HG03064 (cell line): ENCODE results near the gene CDKN1A.

Source experiments
- ATAC-seq: cut with Tn5 transposase; IDR thresholded peaks from one replicate; pipeline ENCODE4 v1.9.1; 2021; ENCODE audit warnings: low read depth; ENCODE audit not compliant: unreplicated experiment

Gene CDKN1A

DNA sequence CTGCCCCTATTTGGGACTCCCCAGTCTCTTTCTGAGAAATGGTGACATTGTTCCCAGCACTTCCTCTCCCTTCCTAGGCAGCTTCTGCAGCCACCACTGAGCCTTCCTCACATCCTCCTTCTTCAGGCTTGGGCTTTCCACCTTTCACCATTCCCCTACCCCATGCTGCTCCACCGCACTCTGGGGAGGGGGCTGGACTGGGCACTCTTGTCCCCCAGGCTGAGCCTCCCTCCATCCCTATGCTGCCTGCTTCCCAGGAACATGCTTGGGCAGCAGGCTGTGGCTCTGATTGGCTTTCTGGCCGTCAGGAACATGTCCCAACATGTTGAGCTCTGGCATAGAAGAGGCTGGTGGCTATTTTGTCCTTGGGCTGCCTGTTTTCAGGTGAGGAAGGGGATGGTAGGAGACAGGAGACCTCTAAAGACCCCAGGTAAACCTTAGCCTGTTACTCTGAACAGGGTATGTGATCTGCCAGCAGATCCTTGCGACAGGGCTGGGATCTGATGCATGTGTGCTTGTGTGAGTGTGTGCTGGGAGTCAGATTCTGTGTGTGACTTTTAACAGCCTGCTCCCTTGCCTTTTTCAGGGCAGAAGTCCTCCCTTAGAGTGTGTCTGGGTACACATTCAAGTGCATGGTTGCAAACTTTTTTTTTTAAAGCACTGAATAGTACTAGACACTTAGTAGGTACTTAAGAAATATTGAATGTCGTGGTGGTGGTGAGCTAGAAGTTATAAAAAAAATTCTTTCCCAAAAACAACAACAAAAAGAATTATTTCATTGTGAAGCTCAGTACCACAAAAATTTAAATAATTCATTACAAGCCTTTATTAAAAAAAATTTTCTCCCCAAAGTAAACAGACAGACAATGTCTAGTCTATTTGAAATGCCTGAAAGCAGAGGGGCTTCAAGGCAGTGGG is 2.1 kb upstream of the CDKN1A start:
- no peak for ATAC-seq

DNA sequence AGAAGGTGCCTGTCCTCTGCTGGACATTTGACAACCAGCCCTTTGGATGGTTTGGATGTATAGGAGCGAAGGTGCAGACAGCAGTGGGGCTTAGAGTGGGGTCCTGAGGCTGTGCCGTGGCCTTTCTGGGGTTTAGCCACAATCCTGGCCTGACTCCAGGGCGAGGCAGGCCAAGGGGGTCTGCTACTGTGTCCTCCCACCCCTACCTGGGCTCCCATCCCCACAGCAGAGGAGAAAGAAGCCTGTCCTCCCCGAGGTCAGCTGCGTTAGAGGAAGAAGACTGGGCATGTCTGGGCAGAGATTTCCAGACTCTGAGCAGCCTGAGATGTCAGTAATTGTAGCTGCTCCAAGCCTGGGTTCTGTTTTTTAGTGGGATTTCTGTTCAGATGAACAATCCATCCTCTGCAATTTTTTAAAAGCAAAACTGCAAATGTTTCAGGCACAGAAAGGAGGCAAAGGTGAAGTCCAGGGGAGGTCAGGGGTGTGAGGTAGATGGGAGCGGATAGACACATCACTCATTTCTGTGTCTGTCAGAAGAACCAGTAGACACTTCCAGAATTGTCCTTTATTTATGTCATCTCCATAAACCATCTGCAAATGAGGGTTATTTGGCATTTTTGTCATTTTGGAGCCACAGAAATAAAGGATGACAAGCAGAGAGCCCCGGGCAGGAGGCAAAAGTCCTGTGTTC is 1.3 kb upstream of the CDKN1A start:
- no peak for ATAC-seq

DNA sequence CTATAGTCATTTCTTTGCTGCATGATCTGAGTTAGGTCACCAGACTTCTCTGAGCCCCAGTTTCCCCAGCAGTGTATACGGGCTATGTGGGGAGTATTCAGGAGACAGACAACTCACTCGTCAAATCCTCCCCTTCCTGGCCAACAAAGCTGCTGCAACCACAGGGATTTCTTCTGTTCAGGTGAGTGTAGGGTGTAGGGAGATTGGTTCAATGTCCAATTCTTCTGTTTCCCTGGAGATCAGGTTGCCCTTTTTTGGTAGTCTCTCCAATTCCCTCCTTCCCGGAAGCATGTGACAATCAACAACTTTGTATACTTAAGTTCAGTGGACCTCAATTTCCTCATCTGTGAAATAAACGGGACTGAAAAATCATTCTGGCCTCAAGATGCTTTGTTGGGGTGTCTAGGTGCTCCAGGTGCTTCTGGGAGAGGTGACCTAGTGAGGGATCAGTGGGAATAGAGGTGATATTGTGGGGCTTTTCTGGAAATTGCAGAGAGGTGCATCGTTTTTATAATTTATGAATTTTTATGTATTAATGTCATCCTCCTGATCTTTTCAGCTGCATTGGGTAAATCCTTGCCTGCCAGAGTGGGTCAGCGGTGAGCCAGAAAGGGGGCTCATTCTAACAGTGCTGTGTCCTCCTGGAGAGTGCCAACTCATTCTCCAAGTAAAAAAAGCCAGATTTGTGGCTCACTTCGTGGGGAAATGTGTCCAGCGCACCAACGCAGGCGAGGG is 594 bp upstream of the CDKN1A start:
- ATAC-seq = no peak

DNA sequence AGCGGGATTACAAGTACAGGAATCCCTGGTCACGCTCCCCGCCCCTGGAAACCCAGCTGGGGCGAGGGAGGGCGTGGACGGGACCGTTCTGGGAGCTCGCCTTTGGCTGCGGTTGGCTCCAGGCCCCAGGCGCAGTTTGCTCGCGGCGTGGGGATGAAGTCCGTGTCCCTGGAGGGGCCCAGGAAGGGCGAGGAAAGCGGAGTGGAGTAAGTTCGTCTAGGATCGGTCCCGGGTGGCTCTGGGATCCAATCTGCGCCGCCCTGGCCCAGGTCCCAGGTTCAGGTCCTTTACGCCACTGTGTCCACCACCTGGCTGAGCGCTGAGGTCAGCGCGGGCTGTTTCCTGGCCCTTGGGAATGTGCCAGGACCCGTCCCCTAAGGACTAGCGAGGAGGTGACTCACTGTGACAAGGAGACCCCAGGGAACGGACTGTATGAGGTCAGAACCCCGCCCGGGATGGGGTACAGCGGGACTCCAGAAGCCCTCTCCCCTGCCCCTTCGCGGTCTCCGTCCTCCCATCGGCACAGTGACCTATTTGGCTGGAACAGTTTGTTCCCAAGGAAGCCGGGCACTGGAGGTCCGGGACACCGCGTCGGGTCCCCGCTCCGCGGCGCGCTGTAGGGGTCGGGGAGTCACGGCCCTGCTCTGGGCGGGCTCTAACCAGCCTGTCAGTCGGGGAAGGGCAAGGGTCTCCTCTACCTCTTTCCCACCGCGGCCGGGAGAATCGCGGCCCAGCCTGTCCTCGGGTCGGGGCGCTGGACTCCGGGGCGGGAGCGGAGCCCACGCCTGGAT is 724 bp downstream of the CDKN1A start:
- ATAC-seq = no peak

DNA sequence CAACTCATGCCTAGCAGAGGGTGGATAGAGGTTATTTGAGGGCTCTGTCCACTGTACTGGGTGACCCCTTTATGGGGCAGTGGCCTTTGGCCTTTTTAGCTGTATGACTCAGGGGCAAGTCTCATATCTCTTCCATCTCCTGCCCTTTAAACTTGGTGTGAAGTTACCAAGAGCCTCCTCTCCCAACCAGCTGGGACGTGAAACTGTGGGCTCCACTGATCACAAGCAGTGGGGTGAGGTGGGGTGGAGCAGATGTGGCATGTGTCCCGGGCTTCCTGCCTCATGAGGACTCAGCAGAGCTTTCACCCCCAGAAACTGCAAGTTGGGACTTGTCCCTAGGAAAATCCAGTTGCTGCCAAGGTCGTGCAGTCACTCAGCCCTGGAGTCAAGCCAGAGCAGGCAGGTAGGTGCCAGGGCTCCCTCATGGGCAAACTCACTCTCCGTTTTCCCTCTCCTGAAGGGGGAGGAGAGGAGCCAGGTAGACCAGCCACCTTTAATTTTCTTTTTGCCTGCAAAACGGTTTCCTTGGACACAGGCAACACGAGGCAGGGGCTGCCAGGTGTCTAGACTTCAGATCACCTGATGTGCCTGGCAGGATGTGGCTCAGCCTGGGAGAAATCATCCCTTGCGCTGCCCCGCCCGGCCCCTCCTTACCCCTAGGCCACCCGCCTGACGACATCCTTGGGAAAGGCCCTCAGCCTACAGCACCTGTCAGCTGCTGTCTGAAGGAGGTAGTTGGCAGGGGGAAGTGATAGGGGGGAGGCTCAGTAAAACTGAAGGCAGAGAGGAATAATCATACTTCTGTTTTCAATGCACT is 4.0 kb downstream of the CDKN1A start:
- peak; percentile 25 for ATAC-seq

DNA sequence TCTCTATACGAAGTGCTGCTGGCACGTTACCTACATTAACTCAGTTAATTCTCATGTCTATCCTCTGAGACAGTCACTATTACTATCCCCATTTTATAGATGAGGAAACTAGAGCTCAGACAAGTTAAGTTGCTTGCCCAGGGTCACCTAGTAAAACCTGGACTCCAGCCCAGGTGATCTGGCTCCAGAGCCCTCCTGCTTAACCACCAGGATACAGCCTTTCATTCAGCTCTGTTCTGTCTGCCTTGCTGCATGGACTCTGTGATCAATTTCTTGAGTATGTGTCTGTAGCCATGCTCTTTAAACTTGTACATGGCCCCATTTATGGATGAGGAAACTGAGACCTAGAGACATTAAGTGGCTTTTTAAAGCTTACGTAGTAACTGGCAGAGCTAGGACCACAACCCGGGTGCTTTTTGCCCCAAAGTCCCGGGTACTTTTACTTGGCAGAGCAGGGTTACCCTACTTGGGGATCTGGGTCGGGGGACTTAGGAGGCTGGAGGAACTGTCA is 4.7 kb downstream of the CDKN1A start:
- no peak for ATAC-seq

DNA sequence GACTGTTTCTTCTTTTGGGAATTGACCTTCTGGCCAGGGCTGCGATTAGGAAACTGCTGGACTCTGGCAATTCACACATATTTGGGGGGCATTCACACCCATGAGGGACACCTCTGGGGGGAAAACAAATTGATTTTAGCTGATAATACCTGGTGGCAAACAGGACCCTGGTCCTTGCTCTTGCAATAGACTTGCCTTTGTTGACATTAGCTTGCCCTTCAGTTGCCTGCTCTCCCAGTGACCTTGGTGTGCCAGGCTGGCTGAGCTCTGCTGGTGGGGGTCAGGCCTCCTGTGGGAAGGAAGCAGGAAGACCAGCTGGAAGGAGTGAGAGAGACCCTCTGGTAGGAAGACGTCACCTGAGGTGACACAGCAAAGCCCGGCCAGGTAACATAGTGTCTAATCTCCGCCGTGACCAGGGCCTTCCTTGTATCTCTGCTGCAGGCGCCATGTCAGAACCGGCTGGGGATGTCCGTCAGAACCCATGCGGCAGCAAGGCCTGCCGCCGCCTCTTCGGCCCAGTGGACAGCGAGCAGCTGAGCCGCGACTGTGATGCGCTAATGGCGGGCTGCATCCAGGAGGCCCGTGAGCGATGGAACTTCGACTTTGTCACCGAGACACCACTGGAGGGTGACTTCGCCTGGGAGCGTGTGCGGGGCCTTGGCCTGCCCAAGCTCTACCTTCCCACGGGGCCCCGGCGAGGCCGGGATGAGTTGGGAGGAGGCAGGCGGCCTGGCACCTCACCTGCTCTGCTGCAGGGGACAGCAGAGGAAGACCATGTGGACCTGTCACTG is 5.3 kb downstream of the CDKN1A start:
- no peak for ATAC-seq

DNA sequence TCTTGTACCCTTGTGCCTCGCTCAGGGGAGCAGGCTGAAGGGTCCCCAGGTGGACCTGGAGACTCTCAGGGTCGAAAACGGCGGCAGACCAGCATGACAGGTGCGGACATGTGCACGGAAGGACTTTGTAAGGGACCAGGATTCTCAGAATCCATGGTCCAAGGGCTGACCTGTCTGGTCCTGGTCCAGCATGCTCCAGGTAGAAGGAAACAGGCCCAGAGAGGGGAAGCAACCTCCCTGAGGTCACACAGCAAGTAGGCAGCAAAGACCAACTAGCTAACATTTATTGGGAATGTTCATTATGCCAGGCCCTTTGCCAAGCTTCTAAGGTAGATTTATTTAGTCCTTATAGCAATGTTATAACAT is 5.9 kb downstream of the CDKN1A start:
- no peak for ATAC-seq

DNA sequence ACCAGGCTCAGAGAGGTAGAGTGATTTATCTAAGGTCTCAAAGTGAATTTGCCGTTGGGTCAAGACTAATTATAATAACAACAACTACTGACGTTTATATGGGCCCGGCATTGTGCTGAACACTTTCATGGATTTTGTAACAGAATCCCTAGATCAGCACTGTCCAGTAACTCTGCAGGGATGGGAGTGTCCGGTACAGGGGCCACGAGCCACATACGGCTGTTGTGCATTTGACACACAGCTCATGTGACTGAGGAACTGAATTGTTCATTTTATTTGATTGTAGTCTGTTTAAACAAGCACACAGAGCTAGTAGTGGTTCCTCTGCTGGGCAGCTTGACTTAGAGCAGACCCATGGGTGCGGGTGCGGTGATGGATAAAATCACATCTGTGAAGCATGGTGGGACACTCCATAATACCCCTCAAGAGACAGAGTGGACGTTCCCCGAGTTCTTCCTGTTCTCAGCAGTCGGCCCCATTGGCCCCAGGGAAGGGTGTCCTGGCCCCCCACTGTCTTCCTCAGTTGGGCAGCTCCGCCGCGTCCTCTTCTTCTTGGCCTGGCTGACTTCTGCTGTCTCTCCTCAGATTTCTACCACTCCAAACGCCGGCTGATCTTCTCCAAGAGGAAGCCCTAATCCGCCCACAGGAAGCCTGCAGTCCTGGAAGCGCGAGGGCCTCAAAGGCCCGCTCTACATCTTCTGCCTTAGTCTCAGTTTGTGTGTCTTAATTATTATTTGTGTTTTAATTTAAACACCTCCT is 6.8 kb downstream of the CDKN1A start:
- ATAC-seq = no peak

DNA sequence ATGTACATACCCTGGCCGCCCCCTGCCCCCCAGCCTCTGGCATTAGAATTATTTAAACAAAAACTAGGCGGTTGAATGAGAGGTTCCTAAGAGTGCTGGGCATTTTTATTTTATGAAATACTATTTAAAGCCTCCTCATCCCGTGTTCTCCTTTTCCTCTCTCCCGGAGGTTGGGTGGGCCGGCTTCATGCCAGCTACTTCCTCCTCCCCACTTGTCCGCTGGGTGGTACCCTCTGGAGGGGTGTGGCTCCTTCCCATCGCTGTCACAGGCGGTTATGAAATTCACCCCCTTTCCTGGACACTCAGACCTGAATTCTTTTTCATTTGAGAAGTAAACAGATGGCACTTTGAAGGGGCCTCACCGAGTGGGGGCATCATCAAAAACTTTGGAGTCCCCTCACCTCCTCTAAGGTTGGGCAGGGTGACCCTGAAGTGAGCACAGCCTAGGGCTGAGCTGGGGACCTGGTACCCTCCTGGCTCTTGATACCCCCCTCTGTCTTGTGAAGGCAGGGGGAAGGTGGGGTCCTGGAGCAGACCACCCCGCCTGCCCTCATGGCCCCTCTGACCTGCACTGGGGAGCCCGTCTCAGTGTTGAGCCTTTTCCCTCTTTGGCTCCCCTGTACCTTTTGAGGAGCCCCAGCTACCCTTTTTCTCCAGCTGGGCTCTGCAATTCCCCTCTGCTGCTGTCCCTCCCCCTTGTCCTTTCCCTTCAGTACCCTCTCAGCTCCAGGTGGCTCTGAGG is 7.6 kb downstream of the CDKN1A start:
- no peak for ATAC-seq

DNA sequence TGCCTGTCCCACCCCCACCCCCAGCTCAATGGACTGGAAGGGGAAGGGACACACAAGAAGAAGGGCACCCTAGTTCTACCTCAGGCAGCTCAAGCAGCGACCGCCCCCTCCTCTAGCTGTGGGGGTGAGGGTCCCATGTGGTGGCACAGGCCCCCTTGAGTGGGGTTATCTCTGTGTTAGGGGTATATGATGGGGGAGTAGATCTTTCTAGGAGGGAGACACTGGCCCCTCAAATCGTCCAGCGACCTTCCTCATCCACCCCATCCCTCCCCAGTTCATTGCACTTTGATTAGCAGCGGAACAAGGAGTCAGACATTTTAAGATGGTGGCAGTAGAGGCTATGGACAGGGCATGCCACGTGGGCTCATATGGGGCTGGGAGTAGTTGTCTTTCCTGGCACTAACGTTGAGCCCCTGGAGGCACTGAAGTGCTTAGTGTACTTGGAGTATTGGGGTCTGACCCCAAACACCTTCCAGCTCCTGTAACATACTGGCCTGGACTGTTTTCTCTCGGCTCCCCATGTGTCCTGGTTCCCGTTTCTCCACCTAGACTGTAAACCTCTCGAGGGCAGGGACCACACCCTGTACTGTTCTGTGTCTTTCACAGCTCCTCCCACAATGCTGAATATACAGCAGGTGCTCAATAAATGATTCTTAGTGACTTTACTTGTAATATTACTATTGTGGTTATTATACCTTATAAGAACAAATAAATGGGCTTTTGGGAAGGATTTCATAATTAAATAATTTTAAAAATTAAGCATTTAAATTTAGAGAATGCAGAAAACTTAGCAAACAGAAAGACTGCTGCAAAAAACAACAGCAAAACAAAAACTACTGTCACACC is 8.4 kb downstream of the CDKN1A start:
- no peak for ATAC-seq

DNA sequence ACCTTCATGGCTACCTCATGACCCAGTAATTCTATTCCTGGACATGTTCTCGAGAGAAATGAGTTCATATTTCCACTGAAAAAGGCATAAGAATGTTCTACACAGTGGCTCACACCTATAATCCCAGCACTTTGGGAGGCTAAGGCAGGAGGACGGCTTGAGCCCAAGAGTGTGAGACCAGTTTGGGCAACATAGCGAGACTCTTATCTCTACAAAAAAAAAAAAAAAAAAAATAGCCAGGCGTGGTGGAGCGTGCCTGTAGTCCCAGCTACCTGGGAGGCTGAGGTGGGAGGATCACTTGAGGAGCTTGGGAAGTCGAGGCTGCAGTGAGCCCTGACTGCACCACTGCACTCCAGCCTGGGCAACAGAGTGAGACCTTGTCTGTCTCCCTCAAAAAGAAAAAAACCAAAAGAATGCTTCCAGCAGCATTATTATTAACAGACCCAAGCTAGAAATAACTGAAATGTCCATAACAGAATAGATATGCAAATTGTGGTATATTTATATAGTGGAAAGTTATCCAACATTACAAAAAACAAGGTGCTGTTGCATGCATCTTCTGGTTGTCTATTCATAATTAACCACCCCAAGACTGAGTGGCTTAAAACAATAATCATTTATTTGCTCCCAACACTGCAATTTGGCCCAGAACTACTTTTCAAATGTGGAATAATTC is 9.7 kb downstream of the CDKN1A start:
- no peak for ATAC-seq

DNA sequence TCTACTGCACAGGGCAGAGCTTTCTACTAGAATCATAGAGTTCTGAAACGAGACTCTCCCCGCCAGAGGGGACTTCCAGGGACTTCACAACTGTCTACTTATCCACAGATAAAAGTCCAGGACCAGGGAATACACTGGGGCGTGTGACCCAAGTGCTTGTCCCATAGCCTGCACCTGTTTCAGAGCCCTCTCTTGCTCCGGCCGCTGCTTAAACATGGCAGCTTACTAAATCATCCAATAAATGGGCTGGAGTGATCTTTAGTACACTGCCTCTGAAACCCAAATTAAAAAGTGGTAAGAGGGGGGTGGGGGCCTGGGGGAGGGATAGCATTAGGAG is 10.2 kb downstream of the CDKN1A start:
- no peak for ATAC-seq

DNA sequence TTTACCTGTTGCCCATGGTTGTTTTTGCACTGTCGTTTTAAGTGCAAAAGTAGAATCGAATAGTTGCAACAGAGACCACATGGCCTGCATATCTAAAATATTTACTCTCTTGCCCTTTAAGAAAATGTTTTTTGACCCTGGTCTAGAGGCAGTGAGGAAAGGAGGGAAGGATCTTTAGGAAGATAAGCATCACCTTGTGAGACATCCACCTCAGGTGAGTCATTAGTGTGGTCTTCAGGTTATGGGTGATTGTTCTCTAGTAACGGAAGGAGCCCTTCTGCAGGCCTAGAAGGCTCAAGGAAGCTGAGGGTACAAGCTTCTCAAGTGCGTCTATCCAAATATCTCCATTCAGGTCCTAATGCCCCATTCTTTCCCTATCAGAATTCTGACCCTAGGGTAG is 12.5 kb downstream of the CDKN1A start:
- ATAC-seq = no peak

DNA sequence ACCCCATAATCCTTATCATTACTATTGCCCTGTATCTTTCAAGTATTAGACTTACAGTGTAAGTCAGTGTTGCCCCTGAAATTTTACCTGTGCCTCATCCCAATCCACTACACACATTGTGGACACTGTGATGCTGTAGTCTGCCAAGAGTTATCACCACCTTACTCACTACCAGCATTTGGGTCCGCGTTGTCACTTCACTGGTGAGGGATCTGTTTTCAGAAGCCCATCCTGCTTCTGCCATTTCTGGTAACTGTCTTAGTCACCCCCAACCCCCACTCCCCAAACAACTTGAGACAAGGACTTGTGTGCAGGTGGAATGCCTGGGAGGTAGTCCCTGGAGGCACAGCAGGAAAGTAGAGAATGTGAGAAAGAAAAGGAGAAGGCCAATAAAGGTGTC is 13.1 kb downstream of the CDKN1A start:
- no peak for ATAC-seq

DNA sequence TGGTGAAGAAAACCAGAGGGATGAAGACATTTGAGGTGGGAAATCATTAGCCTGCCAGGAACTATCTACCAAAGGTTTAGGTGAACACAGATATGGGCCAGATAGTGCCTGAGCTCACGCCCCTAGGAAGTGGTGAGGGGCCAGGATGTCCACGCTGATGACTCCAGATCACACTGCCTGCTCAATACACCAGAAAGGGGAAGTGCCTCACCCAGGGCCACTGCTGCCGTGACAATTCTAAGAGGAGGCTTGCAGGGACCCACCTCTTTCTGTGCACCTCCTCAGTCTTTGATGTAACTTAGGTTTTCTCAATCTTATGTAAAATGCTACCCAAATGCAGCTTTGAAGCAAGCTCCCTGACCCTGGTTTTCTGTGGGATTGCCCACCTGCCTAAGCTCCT is 13.7 kb downstream of the CDKN1A start:
- peak; percentile 54 for ATAC-seq
